SK-N-SH (cell line): ENCODE data around the gene ZNF793. TPM values are rescaled to one million over a fixed set of nuclear protein-coding genes. Genes with fewer than 3 reads are reported as not detected.
A peak's percentile ranks its signal among the peaks of the same experiment; 100 is the strongest.

Experiments used
- CTCF ChIA-PET: fragments of 300-600, 350-600 bp; formaldehyde crosslinking; extraction: SDS; loops from one replicate; lab custom pipeline; 2021; lab: Yijun Ruan, JAX
- POLR2A ChIA-PET: fragments of 350-600 bp; sonication (Branson Sonifier 250); formaldehyde crosslinking; extraction: SDS; loops from one replicate; lab custom pipeline; 2020; ENCODE audit warnings: antibody characterized with exemption, inconsistent platforms; lab: Yijun Ruan, JAX
- DNase-seq: peaks from one replicate; pipeline ENCODE4 v3.0.0; 2012
- H2AFZ ChIP-seq: fragments of 200-600 bp; sonication (generic); 2 replicates; pipeline ENCODE4 v1.8.1; 2016; ENCODE audit warnings: antibody characterized with exemption, mild to moderate bottlenecking, low read depth
- H3F3A ChIP-seq: fragments of 200-600 bp; sonication (generic); replicated peaks from 2 replicates; pipeline ENCODE3; 2016; ENCODE audit warnings: antibody characterized with exemption, mild to moderate bottlenecking; ENCODE audit not compliant: insufficient read depth
- H3K27ac ChIP-seq, 2 experiments: fragments of 200-500 bp in 1 of 2; fragments of 200-600 bp in 1 of 2; sonication (Bioruptor generic) in 1 of 2; sonication (generic), shearing (Covaris generic) in 1 of 2; 2 replicates each; pipeline versions ENCODE4 v1.5.1 to v1.6.1; 2014 to 2016; ENCODE audit warnings: low read depth in 2 of 2, inconsistent platforms in 1 of 2, low read length in 1 of 2, mild to moderate bottlenecking in 1 of 2, mixed read lengths in 1 of 2
- H3K27me3 ChIP-seq: fragments of 200-600 bp; sonication (generic), shearing (Covaris generic); 2 replicates; pipeline ENCODE4 v1.6.1; 2016; ENCODE audit warnings: mixed run types; ENCODE audit not compliant: insufficient read depth
- H3K36me3 ChIP-seq, 2 experiments: fragments of 200-500 bp in 1 of 2; fragments of 200-600 bp in 1 of 2; sonication (Bioruptor generic) in 1 of 2; sonication (generic) in 1 of 2; replicated peaks in 1 of 2; 2 replicates each; pipeline versions ENCODE3 to v1.5.1; 2014 to 2016; ENCODE audit warnings: low read length in 1 of 2, mild to moderate bottlenecking in 1 of 2; ENCODE audit not compliant: insufficient read depth in 2 of 2, control insufficient read depth in 1 of 2
- H3K4me1 ChIP-seq, 2 experiments: fragments of 200-500 bp in 1 of 2; fragments of 200-600 bp in 1 of 2; sonication (Bioruptor generic) in 1 of 2; sonication (generic), shearing (Covaris generic) in 1 of 2; 2 replicates each; pipeline versions ENCODE4 v1.5.1 to v1.6.1; 2014 to 2016; ENCODE audit warnings: low read depth in 1 of 2, low read length in 1 of 2, mixed run types in 1 of 2; ENCODE audit not compliant: insufficient read depth in 2 of 2, control insufficient read depth in 1 of 2
- H3K4me2 ChIP-seq: fragments of 200-600 bp; sonication (generic), shearing (Covaris generic); 2 replicates; pipeline ENCODE4 v1.6.1; 2017; ENCODE audit warnings: mixed run types
- H3K4me3 ChIP-seq, 2 experiments: fragments of 200-500 bp in 1 of 2; fragments of 200-600 bp in 1 of 2; sonication (Bioruptor generic) in 1 of 2; sonication (generic), shearing (Covaris generic) in 1 of 2; 2 replicates each; pipeline versions ENCODE4 v1.5.1 to v1.8.1; 2014 to 2016; ENCODE audit warnings: low read depth in 2 of 2, inconsistent platforms in 1 of 2, low read length in 1 of 2, mild to moderate bottlenecking in 1 of 2, mixed read lengths in 1 of 2, moderate library complexity in 1 of 2
- H3K79me2 ChIP-seq: fragments of 200-600 bp; sonication (generic); 2 replicates; pipeline ENCODE4 v1.8.1; 2017; ENCODE audit warnings: mild to moderate bottlenecking; ENCODE audit not compliant: insufficient read depth
- H3K9ac ChIP-seq: fragments of 200-600 bp; sonication (generic); 2 replicates; pipeline ENCODE4 v1.6.1; 2017; ENCODE audit warnings: mixed run types
- H3K9me2 ChIP-seq: fragments of 200-600 bp; sonication (generic); 2 replicates; pipeline ENCODE4 v1.6.1; 2017; ENCODE audit warnings: mixed run types
- H3K9me3 ChIP-seq: fragments of 200-600 bp; sonication (generic); 2 replicates; pipeline ENCODE4 v1.6.1; 2017; ENCODE audit warnings: mixed run types, mild to moderate bottlenecking, moderate library complexity
- H4K20me1 ChIP-seq: fragments of 200-600 bp; sonication (generic); 2 replicates; pipeline ENCODE4 v1.6.1; 2017; ENCODE audit warnings: mild to moderate bottlenecking, mixed run types; ENCODE audit not compliant: insufficient read depth
- ELF1 ChIP-seq: IDR thresholded peaks from 2 replicates; pipeline ENCODE4 v1.4.0; 2012
- EP300 ChIP-seq, 2 experiments: IDR thresholded peaks; 2 replicates each; pipeline versions ENCODE4 v1.4.0 to v1.6.1; 2012; ENCODE audit warnings: borderline replicate concordance in 1 of 2, low read depth in 1 of 2, low read length in 1 of 2
- EZH2phosphoT487 ChIP-seq: fragments of 200-600 bp; sonication (generic); IDR thresholded peaks from 2 replicates; pipeline ENCODE4 v1.6.1; 2017; ENCODE audit warnings: low read depth, mixed run types, mild to moderate bottlenecking, antibody characterized with exemption, moderate library complexity, borderline replicate concordance
- FOSL2 ChIP-seq: IDR thresholded peaks from 2 replicates; pipeline ENCODE4 v1.4.0; 2012; ENCODE audit warnings: low read depth, mild to moderate bottlenecking, moderate library complexity, borderline replicate concordance
- GABPA ChIP-seq: IDR thresholded peaks from 2 replicates; pipeline ENCODE4 v1.4.0; 2012; ENCODE audit warnings: low read depth, mild to moderate bottlenecking
- IRF3 ChIP-seq: fragments of 150-350 bp; IDR thresholded peaks from 2 replicates; pipeline ENCODE4 v1.6.1; 2016; ENCODE audit warnings: mild to moderate bottlenecking, low read depth, low read length
- MAX ChIP-seq: IDR thresholded peaks from 2 replicates; pipeline ENCODE4 v1.4.0; 2012; ENCODE audit warnings: low read depth
- MEF2A ChIP-seq: IDR thresholded peaks from 2 replicates; pipeline ENCODE4 v1.4.0; 2012; ENCODE audit warnings: low read depth, borderline replicate concordance
- NFIC ChIP-seq: IDR thresholded peaks from 2 replicates; pipeline ENCODE4 v1.4.0; 2012; ENCODE audit warnings: borderline replicate concordance
- NRF1 ChIP-seq: IDR thresholded peaks from 2 replicates; pipeline ENCODE4 v1.6.1; 2012; ENCODE audit warnings: low read depth, mild to moderate bottlenecking, low read length
- RAD21 ChIP-seq: IDR thresholded peaks from 2 replicates; pipeline ENCODE4 v1.6.1; 2012; ENCODE audit warnings: mild to moderate bottlenecking, low read length
- RCOR1 ChIP-seq: fragments of 150-350 bp; IDR thresholded peaks from 2 replicates; pipeline ENCODE4 v1.6.1; 2017; ENCODE audit warnings: antibody characterized with exemption, low read length
- REST ChIP-seq: IDR thresholded peaks from 2 replicates; pipeline ENCODE4 v1.6.1; 2012; ENCODE audit warnings: mild to moderate bottlenecking, low read depth, low read length, moderate library complexity
- RFX5 ChIP-seq: IDR thresholded peaks from 2 replicates; pipeline ENCODE4 v1.6.1; 2012; ENCODE audit warnings: mild to moderate bottlenecking, improper control_type of control experiment, low read length
- RXRA ChIP-seq: IDR thresholded peaks from 2 replicates; pipeline ENCODE4 v1.4.0; 2012; ENCODE audit warnings: low read depth, mild to moderate bottlenecking, borderline replicate concordance
- SIN3A ChIP-seq: IDR thresholded peaks from 2 replicates; pipeline ENCODE4 v1.6.1; 2012; ENCODE audit warnings: low read depth, mild to moderate bottlenecking, low read length, moderate library complexity, borderline replicate concordance
- TAF1 ChIP-seq: IDR thresholded peaks from 2 replicates; pipeline ENCODE4 v1.6.1; 2012; ENCODE audit warnings: low read depth, mild to moderate bottlenecking, low read length, moderate library complexity, borderline replicate concordance
- TCF12 ChIP-seq: IDR thresholded peaks from 2 replicates; pipeline ENCODE4 v1.4.0; 2012
- TEAD4 ChIP-seq: IDR thresholded peaks from 2 replicates; pipeline ENCODE4 v1.4.0; 2012; ENCODE audit warnings: mild to moderate bottlenecking, borderline replicate concordance; ENCODE audit not compliant: insufficient read depth
- USF1 ChIP-seq: IDR thresholded peaks from 2 replicates; pipeline ENCODE4 v1.4.0; 2012; ENCODE audit warnings: low read depth, borderline replicate concordance
- USF2 ChIP-seq: fragments of 150-350 bp; IDR thresholded peaks from 2 replicates; pipeline ENCODE4 v1.6.1; 2017; ENCODE audit warnings: antibody characterized with exemption, low read length, low read depth, borderline replicate concordance
- YY1 ChIP-seq: IDR thresholded peaks from 2 replicates; pipeline ENCODE4 v1.4.0; 2012; ENCODE audit warnings: low read depth, mild to moderate bottlenecking
- ZBTB33 ChIP-seq: IDR thresholded peaks from 2 replicates; pipeline ENCODE4 v1.4.0; 2012; ENCODE audit warnings: low read depth, borderline replicate concordance
- WGBS: methylation state at CpG from one replicate; pipeline ENCODE4 v1.1.6; 2017; ENCODE audit warnings: low lambda C conversion rate; 5-methylcytosine and 5-hydroxymethylcytosine counted together
- polyA plus RNA-seq, 3 experiments: library from polyadenylated mRNA; depleted of rRNA; stranded (reverse); fragments of >200 nt; gene quantifications; 2 replicates each; pipeline ENCODE4 v1.2.3, GENCODE V29; 2012

Gene ZNF793
- polyA plus RNA-seq (2012; rRNA removed): 2.3 and 4.1 TPM in 2 replicates
- polyA plus RNA-seq (2012; cell fraction: cytosol; rRNA removed): 2.5 and 2.6 TPM in 2 replicates
- polyA plus RNA-seq (2012; cell fraction: nucleus; rRNA removed): 8.0 and 12.6 TPM in 2 replicates

- WGBS: 10% methylated on average over 40 of the region's 40 CpGs
- Histone ChIP-seq H3K9me3 (no peaks in the 10 kb centered on the region), H3K79me2 (no peaks in the 10 kb centered on the region), H3K36me3 (peaks cover 5 to 14% of the 10 kb centered on the region in 2 experiments), H3K27ac (peak within 1 kb of the TSS; percentile 82 to 99), H3K27me3 (no peaks in the 10 kb centered on the region), H3K9ac (peak within 1 kb of the TSS; percentile 91), H2AFZ (peak within 1 kb of the TSS; percentile 94), H3F3A (peaks cover 3% of the 10 kb centered on the region), H3K9me2 (no peaks in the 10 kb centered on the region), H3K4me1 (peaks cover 0 to 14% of the 10 kb centered on the region in 2 experiments; a peak in 2 of 4 replicates), H3K4me2 (peak within 1 kb of the TSS; percentile 77), H3K4me3 (peak within 1 kb of the TSS; percentile 71 to 82), H4K20me1 (no peaks in the 10 kb centered on the region)
- DNase-seq: peak; percentile 75
- POLR2A ChIA-PET: interaction anchor here (0.6 to 2.0 kb wide), 11 partner anchors 20 to 509 kb away, joined by 3 to 18 read pairs (median 5); partner anchors contain the start of genes ZFP30, ZNF527, ZNF540 and ZNF569
- CTCF ChIA-PET: interaction anchor here (1.0 to 2.1 kb wide), 2 partner anchors 38 to 45 kb away, joined by 4 to 8 read pairs; partner anchors contain the start of gene ZNF570
- TF ChIP-seq SIN3A: no peak
- no peak for TF ChIP-seq RAD21
- no peak for TF ChIP-seq TCF12
- TF ChIP-seq FOSL2: no peak
- peak; percentile 87 for TF ChIP-seq ELF1
- no peak for TF ChIP-seq EZH2phosphoT487
- TF ChIP-seq RCOR1: no peak
- TF ChIP-seq YY1: peak; percentile 99
- no peak for TF ChIP-seq USF2
- peak; percentile 91 for TF ChIP-seq ZBTB33
- TF ChIP-seq USF1: no peak
- TF ChIP-seq NRF1: peak; percentile 61
- TF ChIP-seq MEF2A: no peak
- peak; percentile 29 for TF ChIP-seq GABPA
- no peak for TF ChIP-seq NFIC
- TF ChIP-seq TAF1: peak; percentile 26
- peak; percentile 69; the same call in 1 of the 2 replicates for TF ChIP-seq REST
- TF ChIP-seq TEAD4: no peak
- TF ChIP-seq RXRA: no peak
- peak; percentile 61; the same call in 1 of the 2 replicates for TF ChIP-seq MAX
- TF ChIP-seq RFX5: no peak
- no peak for TF ChIP-seq EP300 (IDR thresholded peaks at IDR 0.05; ENCODE audit: borderline replicate concordance in 1 of 2, low read depth in 1 of 2, low read length in 1 of 2)
- no peak for TF ChIP-seq IRF3
Observed at GRCh38 chr19:37506387-37507166, at the start of gene ZNF793. Gene ZNF793 (plus strand): TSS chr19:37506939. CDS start chr19:37523440, 16,501 bp downstream.
